GM18526 (cell line): Measurements from ENCODE around the gene ERC2.

ENCODE experiments used
- POLR2A ChIP-seq: IDR thresholded peaks from 3 replicates; pipeline ENCODE4 v1.6.1; 2011; ENCODE audit not compliant: insufficient read length; ENCODE audit errors: extremely low read depth

ERC2 gene

GRCh38 chr3:55559500-55560423, 908.5 kb downstream of the ERC2 start:
- TF ChIP-seq POLR2A: no peak

DNA sequence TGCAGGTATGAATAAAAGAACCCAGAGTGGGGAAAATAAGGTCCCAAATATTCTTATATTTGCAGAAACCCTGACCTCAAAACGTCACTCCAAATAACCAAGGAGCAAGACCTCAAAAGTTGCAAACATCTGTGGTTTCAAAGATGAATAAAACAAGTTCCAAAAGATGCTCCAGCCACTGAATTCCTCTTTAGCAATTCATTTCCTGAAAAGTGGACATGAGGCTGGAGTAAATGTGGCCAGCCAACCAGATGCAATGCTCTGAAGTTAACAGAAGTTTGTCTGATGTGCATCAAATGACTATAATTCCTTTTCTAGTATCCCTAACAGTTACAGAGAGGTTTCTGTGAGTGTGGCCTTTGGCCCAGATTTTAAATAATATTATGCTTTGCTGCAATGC, 910.0 kb downstream of the ERC2 start:
- no peak for TF ChIP-seq POLR2A

DNA sequence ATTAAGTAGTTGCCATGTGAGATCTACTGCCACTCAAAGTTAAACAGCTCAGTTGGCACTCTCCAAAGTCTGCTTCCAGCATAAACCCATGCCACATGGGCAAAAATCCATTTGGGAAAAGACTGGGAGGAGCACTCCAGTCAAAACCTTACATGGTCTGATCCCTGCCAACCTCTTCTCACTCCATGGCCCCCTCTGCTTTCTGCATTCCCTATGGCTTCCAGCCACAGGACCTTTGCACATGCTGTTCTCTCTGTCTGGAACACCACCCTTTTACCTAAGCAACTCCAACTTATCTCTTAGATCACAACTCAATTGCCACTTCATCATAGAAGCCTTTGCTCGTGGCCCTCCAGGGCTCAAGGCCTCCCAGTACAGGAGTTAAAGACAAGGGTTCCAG, 910.7 kb downstream of the ERC2 start:
- no peak for TF ChIP-seq POLR2A

GRCh38 chr3:55556619-55557537, 911.4 kb downstream of the ERC2 start:
- no peak for TF ChIP-seq POLR2A

GRCh38 chr3:55555873-55556618, 912.2 kb downstream of the ERC2 start:
- no peak for TF ChIP-seq POLR2A

DNA sequence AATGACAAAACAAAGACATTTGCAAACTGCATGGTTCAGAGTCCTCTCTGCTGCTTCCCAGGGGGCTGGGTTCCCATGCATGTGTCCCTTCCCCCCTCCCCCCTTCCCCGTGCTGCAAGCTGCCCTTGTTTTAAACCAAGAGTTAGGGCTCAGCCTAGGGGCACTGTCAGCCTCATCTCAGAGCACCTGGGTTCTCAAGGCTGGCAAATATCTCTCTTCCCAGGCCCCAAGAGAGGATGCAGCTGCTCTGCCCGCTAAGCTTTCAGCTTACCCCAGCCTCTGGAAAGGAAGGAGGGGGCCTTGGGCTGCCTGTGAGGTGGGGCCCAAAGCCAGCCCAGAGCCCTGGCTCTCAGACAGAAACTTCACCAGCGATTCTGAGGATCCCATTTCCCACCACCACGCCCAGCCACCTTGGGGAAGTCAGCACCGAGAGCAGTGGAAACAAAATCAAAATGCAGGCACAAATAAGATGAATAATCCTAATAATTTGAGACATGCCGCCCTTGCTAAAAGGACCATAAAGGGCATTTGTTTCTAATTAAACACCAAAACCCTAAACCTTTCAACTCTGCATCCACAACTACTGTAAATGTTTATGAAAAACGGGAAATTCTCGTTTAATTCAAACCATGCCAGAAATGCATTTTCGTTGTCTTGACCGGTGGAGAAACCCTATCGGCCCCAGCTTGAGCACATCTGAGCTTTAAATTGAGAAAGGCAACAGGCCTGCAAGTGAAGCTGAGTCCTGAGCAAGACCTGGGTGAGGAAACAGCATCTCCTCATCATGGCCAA, 913.4 kb downstream of the ERC2 start:
- no peak for TF ChIP-seq POLR2A

GRCh38 chr3:55551644-55552043, 916.6 kb downstream of the ERC2 start:
- TF ChIP-seq POLR2A: no peak

DNA sequence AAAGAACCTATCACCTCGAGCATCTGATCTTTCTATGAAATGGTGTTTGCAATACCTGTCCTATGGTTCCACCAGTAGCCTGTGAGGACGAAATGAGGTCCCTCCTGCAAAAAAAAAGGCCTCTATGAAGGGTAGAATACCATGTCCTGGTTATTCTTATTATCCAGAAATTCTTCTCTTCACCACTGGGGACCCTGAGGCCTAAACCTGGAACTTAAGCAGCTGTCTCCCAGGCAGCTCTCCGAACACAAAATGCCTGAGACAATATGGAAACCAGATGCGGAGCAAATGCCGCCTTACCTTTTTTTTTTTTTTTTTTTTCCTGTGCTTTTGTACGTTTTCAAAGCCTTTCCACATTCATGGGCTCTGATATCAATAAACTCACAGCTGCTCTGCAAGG, 919.1 kb downstream of the ERC2 start:
- no peak for TF ChIP-seq POLR2A

- TF ChIP-seq POLR2A: no peak
Measured at GRCh38 chr3:55546866-55547669, 921.2 kb downstream of the ERC2 start.

DNA sequence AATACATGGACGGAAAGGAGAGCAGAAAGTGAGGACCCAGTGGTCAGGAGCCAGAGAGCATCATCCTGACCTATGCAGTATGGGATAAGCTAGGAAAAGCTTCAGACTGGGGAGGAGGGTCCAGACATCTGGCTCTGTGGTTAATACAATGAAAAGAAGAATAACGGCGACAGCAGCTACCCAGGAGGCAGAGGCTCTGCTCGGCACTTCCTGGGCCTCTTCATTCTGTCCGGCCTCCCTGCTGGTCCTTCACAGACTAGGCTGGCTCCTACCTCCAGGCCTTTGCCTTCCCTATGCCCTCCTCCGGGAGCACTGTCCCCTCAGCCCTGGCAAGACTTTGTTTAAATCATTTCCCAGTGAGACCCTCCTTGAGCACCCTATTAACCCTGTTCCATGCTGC, 922.3 kb downstream of the ERC2 start:
- no peak for TF ChIP-seq POLR2A

GRCh38 chr3:55544219-55544618, 924.0 kb downstream of the ERC2 start:
- no peak for TF ChIP-seq POLR2A

DNA sequence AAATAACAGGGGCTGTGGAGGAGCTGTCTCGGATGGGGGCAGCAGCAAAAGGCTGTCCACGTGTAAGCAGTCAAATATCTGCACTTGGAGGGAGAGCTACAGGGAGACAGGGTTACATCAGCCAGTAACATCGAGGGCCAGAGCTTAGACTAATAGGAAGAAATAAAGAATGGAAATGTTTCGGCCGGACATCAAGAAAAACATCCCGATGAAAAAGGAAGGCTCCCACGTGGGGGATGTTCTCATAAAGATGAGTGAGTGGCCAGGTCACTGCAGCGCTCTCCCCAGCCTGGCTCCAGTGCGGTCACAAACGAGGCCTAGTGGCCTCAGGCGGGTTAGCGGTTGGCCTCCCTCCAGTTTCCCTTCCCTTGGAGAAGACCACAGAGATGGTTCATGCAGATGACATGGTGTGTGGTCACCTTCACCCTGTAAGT, 925.1 kb downstream of the ERC2 start:
- no peak for TF ChIP-seq POLR2A

DNA sequence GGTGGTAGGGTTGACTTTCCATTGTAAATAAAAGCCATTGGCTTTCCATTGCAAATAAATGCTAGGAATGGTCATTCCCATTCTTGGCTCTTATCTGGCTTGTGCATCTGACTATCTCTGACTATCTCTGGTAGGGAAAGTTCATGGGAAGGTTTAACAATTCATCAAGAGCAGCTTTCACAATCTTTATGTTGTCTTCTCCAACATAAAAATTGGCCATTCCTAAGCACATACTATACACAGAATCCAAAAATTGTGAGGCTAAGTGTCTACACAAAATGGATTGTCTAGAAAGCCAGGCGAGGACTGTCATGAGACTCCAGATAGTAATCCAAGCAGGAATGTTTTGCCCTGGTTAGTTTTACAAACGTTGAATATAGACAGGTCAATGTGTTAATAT, 926.8 kb downstream of the ERC2 start:
- TF ChIP-seq POLR2A: no peak

DNA sequence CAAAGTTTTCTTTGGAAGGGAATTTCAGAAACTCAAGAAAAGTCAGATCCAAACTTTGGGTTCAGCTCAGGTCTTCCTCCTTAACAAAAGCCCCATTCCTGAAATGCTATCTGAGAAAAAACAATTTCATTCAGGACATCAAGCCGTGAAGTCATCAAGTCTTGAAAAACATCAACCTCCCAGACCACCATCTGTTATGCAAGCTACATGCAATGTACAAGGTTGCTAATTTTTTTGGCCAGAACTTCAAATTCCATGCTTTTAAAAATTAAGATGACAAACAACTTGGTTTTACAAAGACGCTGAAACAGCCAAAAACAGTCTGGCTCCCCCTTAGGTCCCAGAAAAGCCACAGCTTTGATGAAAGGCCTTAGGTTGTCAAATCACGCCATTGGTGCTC, 927.3 kb downstream of the ERC2 start:
- TF ChIP-seq POLR2A: no peak
